ENCODE results near the gene RHOG. TPM values are rescaled to one million over a fixed set of nuclear protein-coding genes. Genes with fewer than 3 reads are reported as not detected.

Gene RHOG
- total RNA-seq, 4 donors from 2014 or later: 21.7 to 146 (median 80.6) TPM

- in situ Hi-C loops (cut with MboI; ENCODE audit: low pct_ligation_motif_present in 1 of 4, low pct_unique_long_range_greater_than_20kb in 1 of 4, low sequenced_read_pairs in 3 of 4) (no loop called here), intact Hi-C loops (cut with DNase I; ENCODE audit: low total_unique reads) (no loop called here)
- H3K27ac ChIP-seq: no peak overlapping the region
- no peaks in the 10 kb centered on the region for H3K9me3 ChIP-seq
- TF ChIP-seq POLR2AphosphoS5 (IDR thresholded peaks at IDR 0.05): no peak
- peaks cover 20 to 35% (median 24%) of the 10 kb centered on the region in 4 donors for H3K4me1 ChIP-seq
- H3K36me3 ChIP-seq: no peaks in the 10 kb centered on the region
- H3K27me3 ChIP-seq: no peaks in the 10 kb centered on the region
- H3K4me3 ChIP-seq: no peak overlapping the region
- no peak for DNase-seq
Measured at GRCh38 chr11:3882655-3883054, 41.9 kb upstream of the RHOG start.

DNA sequence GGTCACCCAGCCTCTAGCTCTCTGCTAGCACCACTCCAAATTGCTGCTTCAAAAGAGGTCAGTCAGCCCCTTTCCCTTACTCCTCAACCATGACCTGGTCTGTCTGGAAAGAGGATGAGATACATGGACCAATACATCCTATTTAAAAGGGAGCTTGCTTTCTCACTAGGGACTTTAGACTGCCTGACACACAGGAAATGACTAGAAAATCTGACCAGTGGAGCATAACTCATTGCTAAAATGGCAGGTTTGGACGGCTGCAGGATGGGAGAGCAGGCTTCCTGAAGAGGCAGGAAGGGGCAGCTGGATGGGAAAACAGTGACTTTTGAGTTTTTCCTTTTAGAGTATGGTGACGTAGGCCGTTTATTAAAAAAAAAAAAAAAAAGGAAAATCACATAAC lies 40.0 kb upstream of the RHOG start:
- Histone ChIP-seq H3K9me3 (no peaks in the 10 kb centered on the region), H3K36me3 (no peaks in the 10 kb centered on the region), H3K27me3 (no peaks in the 10 kb centered on the region), H3K4me3 (no peak overlapping the region), H3K4me1 (peaks cover 26 to 48% (median 35%) of the 10 kb centered on the region in 4 donors), H3K27ac (peak overlapping the region in 2 of 4 donors; percentile 28 to 50)
- no peak for DNase-seq
- 56% methylated on average over 3 of the region's 3 CpGs for WGBS, 2 donors (ENCODE audit: low coverage in 1 of 2)
- intact Hi-C loops (cut with DNase I; ENCODE audit: low total_unique reads): no loop called here
- in situ Hi-C loops (cut with MboI; ENCODE audit: low pct_ligation_motif_present in 1 of 4, low pct_unique_long_range_greater_than_20kb in 1 of 4, low sequenced_read_pairs in 3 of 4): no loop called here
- TF ChIP-seq EP300 (IDR thresholded peaks at IDR 0.05; ENCODE audit: low read depth): no peak
- no peak for TF ChIP-seq POLR2AphosphoS5 (IDR thresholded peaks at IDR 0.05)
- no peak for TF ChIP-seq POLR2A (IDR thresholded peaks at IDR 0.05)
- TF ChIP-seq CTCF (IDR thresholded peaks at IDR 0.05): no peak

- no peak for TF ChIP-seq CTCF (IDR thresholded peaks at IDR 0.05)
- no peak for TF ChIP-seq EP300 (IDR thresholded peaks at IDR 0.05; ENCODE audit: low read depth)
- TF ChIP-seq POLR2A (IDR thresholded peaks at IDR 0.05): no peak
- TF ChIP-seq POLR2AphosphoS5 (IDR thresholded peaks at IDR 0.05): no peak
- intact Hi-C loops (cut with DNase I; ENCODE audit: low total_unique reads) (no loop called here), in situ Hi-C loops (cut with MboI; ENCODE audit: low pct_ligation_motif_present in 1 of 4, low pct_unique_long_range_greater_than_20kb in 1 of 4, low sequenced_read_pairs in 3 of 4) (no loop called here)
- Histone ChIP-seq H3K9me3 (no peaks in the 10 kb centered on the region), H3K4me3 (no peak overlapping the region), H3K4me1 (peaks cover 26 to 53% (median 35%) of the 10 kb centered on the region in 4 donors), H3K36me3 (no peaks in the 10 kb centered on the region), H3K27me3 (no peaks in the 10 kb centered on the region), H3K27ac (peak overlapping the region; percentile 28 to 50 (median 32))
- DNase-seq: no peak
- WGBS, 2 donors (ENCODE audit: low coverage in 1 of 2): 68 to 80% methylated on average over 1 to 2 of the region's 2 CpGs
Measured at GRCh38 chr11:3879967-3880542, 39.3 kb upstream of the RHOG start.

- no peak overlapping the region for H3K4me3 ChIP-seq
- peak overlapping the region; percentile 28 to 50 (median 32) for H3K27ac ChIP-seq
- peaks cover 26 to 53% (median 35%) of the 10 kb centered on the region in 4 donors for H3K4me1 ChIP-seq
- intact Hi-C loops (cut with DNase I; ENCODE audit: low total_unique reads): no loop called here
- no peaks in the 10 kb centered on the region for H3K36me3 ChIP-seq
- WGBS, 2 donors (ENCODE audit: low coverage in 1 of 2): 52 to 55% methylated on average over 2 to 3 of the region's 4 CpGs
- in situ Hi-C loops (cut with MboI; ENCODE audit: low pct_ligation_motif_present in 1 of 4, low pct_unique_long_range_greater_than_20kb in 1 of 4, low sequenced_read_pairs in 3 of 4): no loop called here
- TF ChIP-seq CTCF (IDR thresholded peaks at IDR 0.05): no peak
- TF ChIP-seq EP300 (IDR thresholded peaks at IDR 0.05; ENCODE audit: low read depth): no peak
- TF ChIP-seq POLR2AphosphoS5 (IDR thresholded peaks at IDR 0.05): no peak
- TF ChIP-seq POLR2A (IDR thresholded peaks at IDR 0.05): no peak
- no peaks in the 10 kb centered on the region for H3K27me3 ChIP-seq
- H3K9me3 ChIP-seq: no peaks in the 10 kb centered on the region
- no peak for DNase-seq
Measured at GRCh38 chr11:3879216-3879966, 38.6 kb upstream of the RHOG start.

All from transverse colon (tissue), 4 donors.